GM21717 (cell line): ENCODE results near the gene FXYD6.

Experiments
- ATAC-seq: cut with Tn5 transposase; IDR thresholded peaks from one replicate; pipeline ENCODE4 v1.9.1; 2021; ENCODE audit warnings: mild to moderate bottlenecking, moderate library complexity; ENCODE audit not compliant: unreplicated experiment

The FXYD6 gene

DNA sequence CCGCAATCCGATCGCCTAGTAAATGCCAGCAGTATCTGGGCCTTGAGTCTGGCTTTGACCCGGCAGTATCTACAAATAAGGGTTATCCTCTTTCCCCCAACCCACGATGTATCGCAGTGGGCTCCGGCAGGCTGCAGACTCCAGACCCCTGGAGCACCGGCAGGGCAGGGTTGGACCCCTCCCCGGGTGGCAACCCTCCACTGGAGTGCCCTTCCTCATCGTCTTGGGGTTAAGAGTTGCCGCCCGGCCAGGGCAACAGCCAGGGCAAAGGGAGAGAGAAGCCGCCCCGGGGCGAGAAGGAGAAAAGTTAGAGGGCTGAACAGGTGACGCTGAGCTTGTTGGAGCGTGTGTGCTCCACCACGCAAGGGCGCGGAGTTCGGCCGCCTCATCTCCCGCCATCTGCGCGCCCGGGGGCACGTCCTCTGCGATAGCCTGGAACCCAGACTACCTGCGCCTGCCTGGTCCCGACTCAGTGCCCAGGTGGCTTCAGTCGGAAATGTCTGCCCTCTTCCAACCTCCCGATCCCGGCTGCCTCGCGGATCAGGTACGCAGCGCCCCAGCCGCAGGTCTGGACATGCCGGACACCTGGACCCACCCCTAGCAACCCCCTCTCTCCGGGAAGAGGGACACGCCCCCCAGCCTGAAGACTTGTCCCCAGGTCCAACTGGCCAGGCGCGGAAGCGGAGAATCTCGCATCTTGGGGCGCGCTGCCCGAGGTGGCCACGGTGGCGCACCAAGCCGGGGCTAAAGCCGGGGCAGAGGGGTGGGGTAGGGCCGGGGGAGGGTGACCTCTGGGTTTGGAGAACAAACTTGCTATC is 80.6 kb downstream of the FXYD6 start:
- ATAC-seq, result no peak

GRCh38 chr11:117794772-117795629 is 81.5 kb downstream of the FXYD6 start:
- no peak for ATAC-seq

GRCh38 chr11:117794135-117794534 is 82.3 kb downstream of the FXYD6 start:
- ATAC-seq, result no peak

DNA sequence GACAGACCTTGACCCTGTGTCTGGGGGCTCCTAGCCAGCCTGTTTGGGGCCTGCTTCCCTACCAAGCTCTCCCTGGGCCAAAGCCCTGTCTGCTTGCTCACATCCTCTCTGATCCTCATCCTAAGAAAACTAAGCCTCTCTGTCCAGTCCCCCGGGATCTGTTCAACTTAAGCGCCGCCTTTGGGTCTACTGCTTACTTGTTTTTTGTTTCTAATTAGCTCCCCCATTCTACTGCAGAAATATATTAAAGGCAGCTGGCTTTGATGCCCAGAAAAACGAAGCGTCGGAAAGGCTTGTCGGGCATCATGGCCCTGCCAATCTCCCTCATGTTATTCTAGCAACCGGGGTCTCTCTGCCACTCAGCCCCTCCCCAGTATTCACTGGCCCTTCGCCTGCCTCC is 82.9 kb downstream of the FXYD6 start:
- no peak for ATAC-seq

GRCh38 chr11:117792992-117793391 is 83.5 kb downstream of the FXYD6 start:
- no peak for ATAC-seq

- ATAC-seq, result no peak
Observed at GRCh38 chr11:117792241-117792640, 84.2 kb downstream of the FXYD6 start.

- ATAC-seq, result no peak
Observed at GRCh38 chr11:117790279-117790678, 86.2 kb downstream of the FXYD6 start.

DNA sequence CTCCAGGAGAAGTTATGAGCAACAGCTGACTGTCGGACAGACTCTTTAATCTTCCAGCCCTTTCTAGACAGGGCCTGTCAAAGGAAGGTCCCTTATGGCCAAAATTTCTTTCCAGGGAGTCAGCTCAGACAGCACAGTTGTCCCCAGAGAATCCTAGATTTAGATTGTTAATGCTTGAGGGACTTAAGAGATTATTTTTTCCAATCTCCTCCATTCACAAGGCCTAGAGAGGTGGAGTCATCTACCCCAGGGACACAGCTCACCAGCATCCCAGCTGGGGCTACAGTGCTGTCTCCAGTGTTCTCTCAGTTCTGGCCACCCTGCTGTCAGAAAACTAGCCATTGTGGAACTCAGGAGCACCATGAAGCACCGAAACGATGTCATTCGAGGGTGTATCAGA is 87.2 kb downstream of the FXYD6 start:
- ATAC-seq, result no peak
